Vagina (tissue), 2 donors: ENCODE data around the gene CPM. TPM values are rescaled to one million over a fixed set of nuclear protein-coding genes. Genes with fewer than 3 reads are reported as not detected.

Source experiments
- DNase-seq, 2 donors: peaks; one replicate each; pipeline ENCODE4 v3.0.0-alpha.2; 2017; ENCODE audit errors: extremely low spot score in 2 of 2
- H3K27ac ChIP-seq: fragments of 200-600 bp; sonication (generic); one replicate; pipeline ENCODE4 v1.5.1; 2019
- H3K27me3 ChIP-seq: fragments of 200-600 bp; sonication (generic); one replicate; pipeline ENCODE4 v1.5.1; 2019
- H3K36me3 ChIP-seq, 2 donors: fragments of 200-600 bp; sonication (generic); one replicate each; pipeline ENCODE4 v1.5.1; 2017 to 2019
- H3K4me1 ChIP-seq: fragments of 200-600 bp; sonication (generic); one replicate; pipeline ENCODE4 v1.5.1; 2019
- H3K4me3 ChIP-seq, 2 donors: fragments of 200-600 bp; sonication (generic); 1 replicate in 1 of 2; 2 replicates in 1 of 2; pipeline ENCODE4 v1.5.1; 2016 to 2019
- H3K9me3 ChIP-seq: fragments of 200-600 bp; sonication (generic); one replicate; pipeline ENCODE4 v1.5.1; 2019
- CTCF ChIP-seq, 3 experiments: fragments of 450-650 bp in 2 of 3; fragments of 200-600 bp in 1 of 3; sonication (generic) in 1 of 3; IDR thresholded peaks; one replicate each; pipeline ENCODE4 v1.5.1; 2017 to 2019; ENCODE audit warnings: antibody characterized with exemption in 3 of 3, mild to moderate bottlenecking in 2 of 3, moderate library complexity in 2 of 3
- POLR2A ChIP-seq, 2 donors: fragments of 450-650 bp; IDR thresholded peaks; one replicate each; pipeline ENCODE4 v1.6.1; 2017; ENCODE audit warnings: antibody characterized with exemption in 2 of 2, mild to moderate bottlenecking in 2 of 2, moderate library complexity in 2 of 2
- POLR2AphosphoS5 ChIP-seq, 2 donors: sonication (generic); formaldehyde crosslinking; IDR thresholded peaks; one replicate each; pipeline ENCODE4 v1.9.0; 2017; ENCODE audit warnings: antibody characterized with exemption in 2 of 2, mild to moderate bottlenecking in 2 of 2, low read depth in 1 of 2; ENCODE audit not compliant: insufficient read depth in 1 of 2
- intact Hi-C: fragments of 100-400 bp; cut with DNase I; formaldehyde crosslinking; loops from one replicate; pipeline ENCODE4 v1.15.1; 2023
- total RNA-seq: library from RNA; depleted of rRNA; stranded (reverse); fragments of >200 nt; gene quantifications from one replicate; pipeline ENCODE4 v1.2.3, GENCODE V29; 2016

Gene CPM
- total RNA-seq, 1 donor from 2014 or later, result 35.4 TPM

GRCh38 chr12:68871396-68871795, 61.6 kb downstream of the CPM start:
- no peak for TF ChIP-seq CTCF (IDR thresholded peaks at IDR 0.05)
- no peak for TF ChIP-seq POLR2AphosphoS5 (IDR thresholded peaks at IDR 0.05; ENCODE audit: insufficient read depth in 1 of 2, low read depth in 1 of 2)
- TF ChIP-seq POLR2A (IDR thresholded peaks at IDR 0.05), result no peak
- H3K36me3 ChIP-seq, result no peaks in the 10 kb centered on the region

DNA sequence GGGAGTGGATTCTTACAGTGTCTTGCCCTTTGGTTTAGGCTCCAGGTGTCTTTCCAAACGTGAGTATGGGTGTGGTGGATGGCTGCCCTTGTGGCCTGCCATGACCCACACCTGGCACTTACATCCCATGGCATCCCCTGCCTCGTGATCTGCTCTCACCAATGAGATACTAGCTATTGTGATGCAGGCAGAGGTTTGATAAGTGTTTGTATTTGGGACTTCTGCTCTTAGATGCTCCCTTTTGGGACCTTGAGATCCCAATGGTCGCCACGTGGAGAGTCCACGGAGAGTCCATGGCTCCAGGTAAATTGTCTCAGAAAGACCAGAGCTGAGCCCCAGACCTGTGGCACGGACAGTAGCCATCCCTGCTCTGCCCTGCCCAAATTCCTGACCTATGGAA, 62.5 kb downstream of the CPM start:
- Histone ChIP-seq H3K36me3 (no peaks in the 10 kb centered on the region), H3K4me1 (no peaks in the 10 kb centered on the region), H3K9me3 (no peaks in the 10 kb centered on the region), H3K27ac (no peak overlapping the region), H3K27me3 (no peaks in the 10 kb centered on the region), H3K4me3 (no peak overlapping the region)
- no peak for DNase-seq
- TF ChIP-seq POLR2A (IDR thresholded peaks at IDR 0.05) (no peak), CTCF (IDR thresholded peaks at IDR 0.05) (no peak), POLR2AphosphoS5 (IDR thresholded peaks at IDR 0.05; ENCODE audit: insufficient read depth in 1 of 2, low read depth in 1 of 2) (no peak)
- intact Hi-C loops, result no loop called here

More at GRCh38 chr12:68871396-68871795, 61.6 kb downstream of the CPM start:
- Histone ChIP-seq H3K4me1 (no peaks in the 10 kb centered on the region), H3K4me3 (no peak overlapping the region), H3K27ac (no peak overlapping the region), H3K27me3 (no peaks in the 10 kb centered on the region), H3K9me3 (no peaks in the 10 kb centered on the region)
- DNase-seq, result no peak
- intact Hi-C loops, result no loop called here

GRCh38 chr12:68870011-68870410, 63.0 kb downstream of the CPM start:
- no peak for DNase-seq
- Histone ChIP-seq H3K4me1 (no peaks in the 10 kb centered on the region), H3K4me3 (no peak overlapping the region), H3K27me3 (no peaks in the 10 kb centered on the region), H3K9me3 (no peaks in the 10 kb centered on the region), H3K36me3 (no peaks in the 10 kb centered on the region), H3K27ac (no peak overlapping the region)
- intact Hi-C loops, result no loop called here
- no peak for TF ChIP-seq POLR2A (IDR thresholded peaks at IDR 0.05)
- TF ChIP-seq CTCF (IDR thresholded peaks at IDR 0.05), result no peak
- TF ChIP-seq POLR2AphosphoS5 (IDR thresholded peaks at IDR 0.05; ENCODE audit: insufficient read depth in 1 of 2, low read depth in 1 of 2), result no peak

DNA sequence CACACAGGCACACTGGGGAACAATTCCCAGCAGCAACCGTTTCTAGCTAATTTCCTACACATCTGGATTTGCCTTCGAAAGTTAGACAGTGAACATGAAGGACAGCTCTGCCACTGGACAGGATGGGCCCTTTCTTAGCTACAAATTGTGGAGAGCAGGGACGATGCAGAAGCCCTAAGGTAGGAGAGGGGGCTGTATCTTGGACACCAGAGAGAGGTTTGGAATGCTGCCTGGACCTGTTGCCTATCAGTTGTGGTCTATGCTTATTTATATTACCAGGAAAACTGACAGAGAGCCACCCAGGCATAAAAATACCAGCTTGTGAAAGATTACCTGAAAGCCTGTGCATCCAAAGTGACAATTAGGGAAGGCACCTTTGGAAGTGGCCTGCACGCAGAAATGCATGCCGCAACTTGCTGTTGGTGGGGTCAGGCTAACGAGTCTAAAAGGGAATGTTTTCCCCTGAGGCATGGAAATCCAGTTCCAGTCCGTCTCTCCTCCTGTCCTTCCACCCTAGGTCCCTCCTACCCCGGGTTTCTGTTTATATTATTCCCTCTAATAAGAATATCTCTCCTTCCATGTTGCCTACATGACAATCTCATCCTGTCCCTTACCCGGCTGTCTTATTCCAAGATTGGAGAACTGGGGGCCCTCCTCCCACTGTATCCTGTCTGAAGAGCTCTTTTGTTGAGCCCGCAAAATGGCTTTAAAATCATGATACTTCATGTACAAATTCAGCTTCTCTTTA, 64.8 kb downstream of the CPM start:
- TF ChIP-seq POLR2A (IDR thresholded peaks at IDR 0.05) (no peak), POLR2AphosphoS5 (IDR thresholded peaks at IDR 0.05; ENCODE audit: insufficient read depth in 1 of 2, low read depth in 1 of 2) (no peak), CTCF (IDR thresholded peaks at IDR 0.05) (no peak)
- intact Hi-C loops, result no loop called here
- H3K36me3 ChIP-seq, result no peaks in the 10 kb centered on the region

DNA sequence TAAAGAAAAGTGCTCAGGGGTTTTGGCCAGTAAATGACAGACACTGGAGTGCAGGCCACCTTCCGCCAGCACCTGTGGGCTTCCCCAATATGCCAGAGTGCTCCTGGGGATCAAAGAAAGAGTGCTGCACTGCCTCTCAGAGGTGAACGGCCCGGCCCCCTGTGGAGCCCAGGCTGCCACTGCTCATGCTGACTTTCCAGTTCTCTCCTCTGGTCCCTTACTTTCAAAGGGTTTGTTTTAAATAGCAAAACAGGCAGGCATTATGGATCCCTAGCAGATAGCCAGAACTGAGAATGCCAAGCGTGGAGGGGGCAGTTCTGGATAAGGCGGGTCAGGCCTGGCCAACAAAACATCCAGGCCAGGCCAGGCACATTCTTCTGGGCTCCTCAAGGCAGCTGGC, 65.4 kb downstream of the CPM start:
- Histone ChIP-seq H3K27ac (no peak overlapping the region), H3K4me3 (no peak overlapping the region), H3K27me3 (no peaks in the 10 kb centered on the region), H3K9me3 (no peaks in the 10 kb centered on the region), H3K36me3 (no peaks in the 10 kb centered on the region), H3K4me1 (no peaks in the 10 kb centered on the region)
- intact Hi-C loops, result no loop called here
- no peak for DNase-seq
- TF ChIP-seq CTCF (IDR thresholded peaks at IDR 0.05), result no peak
- no peak for TF ChIP-seq POLR2A (IDR thresholded peaks at IDR 0.05)
- TF ChIP-seq POLR2AphosphoS5 (IDR thresholded peaks at IDR 0.05; ENCODE audit: insufficient read depth in 1 of 2, low read depth in 1 of 2), result no peak

More for the DNA sequence above, 64.8 kb downstream of the CPM start:
- Histone ChIP-seq H3K27ac (no peak overlapping the region), H3K4me3 (no peak overlapping the region), H3K4me1 (no peaks in the 10 kb centered on the region), H3K9me3 (no peaks in the 10 kb centered on the region), H3K27me3 (no peaks in the 10 kb centered on the region)
- no peak for DNase-seq
